HepG2 (cell line): Measurements from ENCODE around the gene MED13L. TPM values are rescaled to one million over a fixed set of nuclear protein-coding genes. Genes with fewer than 3 reads are reported as not detected.

Experiments used
- ATAC-seq: fragments of 200-7000 bp; cut with Tn5 transposase; 3 replicates; pipeline ENCODE4 v1.9.1; 2020; ENCODE audit warnings: mild to moderate bottlenecking, moderate library complexity
- BruUV-seq: library from RNA; stranded (reverse); fragments of 400-500 nt; replicated peaks from 2 replicates; lab custom pipeline; 2021; lab: Mats Ljungman, UMichigan
- CTCF ChIA-PET: fragments of 300-600 bp; formaldehyde crosslinking; extraction: SDS; loops from one replicate; lab custom pipeline; 2021; ENCODE audit warnings: low total read pairs, inconsistent platforms, low intra/inter-chr PET ratio; lab: Yijun Ruan, JAX
- POLR2A ChIA-PET: fragments of 350-600 bp; sonication (Branson Sonifier 250); formaldehyde crosslinking; loops from one replicate; lab custom pipeline; 2020; ENCODE audit warnings: antibody characterized with exemption, inconsistent platforms; lab: Yijun Ruan, JAX
- DNase-seq: peaks from one replicate; pipeline ENCODE4 v3.0.0-alpha.2; 2015; ENCODE audit warnings: low spot score
- FAIRE-seq: peaks from 3 replicates; lab custom pipeline; 2011; peaks lifted over from hg19 to GRCh38; lab: Jason Lieb, UNC
- H2AFZ ChIP-seq: one replicate; pipeline ENCODE4 v1.6.1; 2011; ENCODE audit warnings: low read length, inconsistent platforms
- H3K27ac ChIP-seq: fragments of 300-600 bp; 3 replicates; pipeline ENCODE4 v1.8.0; 2011; ENCODE audit warnings: mixed run types, mild to moderate bottlenecking, mixed read lengths, low read length, inconsistent platforms; ENCODE audit not compliant: insufficient read depth; ENCODE audit errors: extremely low read length
- H3K27me3 ChIP-seq, 2 experiments: fragments of 200-600 bp in 1 of 2; 2 replicates in 1 of 2; 3 replicates in 1 of 2; pipeline versions ENCODE4 v1.6.0 to v1.8.0; 2011; ENCODE audit warnings: low read length in 2 of 2, mild to moderate bottlenecking in 2 of 2, moderate library complexity in 2 of 2, inconsistent platforms in 1 of 2; ENCODE audit not compliant: insufficient read depth in 2 of 2, control insufficient read depth in 1 of 2
- H3K36me3 ChIP-seq, 2 experiments: fragments of 200-600 bp in 1 of 2; replicated peaks in 1 of 2; 2 replicates in 1 of 2; 3 replicates in 1 of 2; pipeline versions ENCODE4 v1.5.1 to v1.8.0; 2011; ENCODE audit warnings: low read length in 2 of 2, inconsistent platforms in 1 of 2; ENCODE audit not compliant: insufficient read depth in 2 of 2, control insufficient read depth in 1 of 2
- H3K4me1 ChIP-seq: 2 replicates; pipeline ENCODE4 v1.5.1; 2012; ENCODE audit warnings: low read length, inconsistent platforms; ENCODE audit not compliant: insufficient read depth
- H3K4me2 ChIP-seq: 2 replicates; pipeline ENCODE4 v1.6.0; 2011; ENCODE audit warnings: low read depth, low read length, inconsistent platforms
- H3K4me3 ChIP-seq, 3 experiments: fragments of 200-600 bp in 1 of 3; sonication (generic), shearing (Covaris generic) in 1 of 3; replicated peaks in 1 of 3; 2 replicates each; pipeline ENCODE4 v1.5.1; 2011 to 2016; ENCODE audit warnings: low read length in 3 of 3, inconsistent platforms in 2 of 3, low read depth in 2 of 3, mild to moderate bottlenecking in 2 of 3, control low read depth in 1 of 3, mixed read lengths in 1 of 3; ENCODE audit not compliant: insufficient read depth in 1 of 3
- H3K79me2 ChIP-seq: one replicate; pipeline ENCODE4 v1.6.1; 2011; ENCODE audit warnings: low read length, inconsistent platforms; ENCODE audit not compliant: insufficient read depth
- H3K9ac ChIP-seq: 2 replicates; pipeline ENCODE4 v1.6.0; 2011; ENCODE audit warnings: mild to moderate bottlenecking, low read depth, low read length, inconsistent platforms; ENCODE audit not compliant: insufficient read depth
- H3K9me3 ChIP-seq: 2 replicates; pipeline ENCODE4 v1.5.1; 2012; ENCODE audit warnings: mild to moderate bottlenecking, low read length
- H4K20me1 ChIP-seq: 2 replicates; pipeline ENCODE4 v1.6.0; 2011; ENCODE audit warnings: inconsistent platforms, mild to moderate bottlenecking, low read length, moderate library complexity; ENCODE audit not compliant: insufficient read depth
- KDM3A ChIP-seq: IDR thresholded peaks from 2 replicates; pipeline ENCODE4 v1.6.1; 2018; ENCODE audit warnings: low read depth, missing compliant biosample characterization
- PRDM15 ChIP-seq: sonication (generic); formaldehyde crosslinking; IDR thresholded peaks from 2 replicates; pipeline ENCODE4 v1.4.0; 2020; ENCODE audit warnings: missing genetic modification reagents
- RBFOX2 ChIP-seq: fragments of 200-400 bp; formaldehyde crosslinking; IDR thresholded peaks from 2 replicates; pipeline ENCODE4 v1.6.1; 2017; ENCODE audit warnings: low read depth, mild to moderate bottlenecking, low read length
- ZBTB26 ChIP-seq: IDR thresholded peaks from 2 replicates; pipeline ENCODE4 v1.6.1; 2016; ENCODE audit warnings: missing compliant biosample characterization, missing genetic modification reagents, borderline replicate concordance
- ZNF263 ChIP-seq: sonication (generic); formaldehyde crosslinking; IDR thresholded peaks from 2 replicates; pipeline ENCODE4 v1.4.0; 2020; ENCODE audit warnings: missing genetic modification reagents
- ZNF510 ChIP-seq: sonication (generic); formaldehyde crosslinking; IDR thresholded peaks from 2 replicates; pipeline ENCODE4 v1.4.0; 2020; ENCODE audit warnings: low read depth, mild to moderate bottlenecking, missing genetic modification reagents
- WGBS: methylation state at CpG from one replicate; pipeline ENCODE4 v1.1.6; 2017; ENCODE audit warnings: low lambda C conversion rate; 5-methylcytosine and 5-hydroxymethylcytosine counted together
- in situ Hi-C: cut with HindIII; loops from 2 replicates; pipeline ENCODE4 v1.10.0; 2017; ENCODE audit warnings: low pct_unique_long_range_greater_than_20kb; ENCODE audit not compliant: extremely low pct_ligation_motif_present
- intact Hi-C: fragments of 100-400 bp; cut with micrococcal nuclease; formaldehyde crosslinking; loops from one replicate; pipeline ENCODE4 v1.10.0; 2022; ENCODE audit not compliant: unreplicated experiment
- polyA plus RNA-seq, 8 experiments: library from polyadenylated mRNA; depleted of rRNA in 3 of 8; stranded (reverse) in 7 of 8; unstranded in 1 of 8; fragments of >200 nt; fragmentation: Illumina TruSeq in 4 of 8; extraction: Trizol in 4 of 8; gene quantifications; 2 replicates each; pipeline versions ENCODE4 v1.2.1 to v1.2.3, GENCODE V29; 2011 to 2016; ENCODE audit warnings: low read depth in 4 of 8, missing spikeins in 1 of 8, mixed read lengths in 1 of 8; ENCODE audit not compliant: insufficient read depth in 1 of 8
- total RNA-seq, 5 experiments: library from RNA; depleted of rRNA; stranded (reverse); fragments of >200 nt; fragmentation: Illumina TruSeq; extraction: Trizol; gene quantifications; 2 replicates each; pipeline ENCODE4 v1.2.3, GENCODE V29; 2016; ENCODE audit warnings: low read depth in 1 of 5

The MED13L gene
- total and polyA plus RNA-seq, 2 of the 13 experiments (the other 11 are each of a cell fraction or from before 2014, with no cell fraction given), result 24.8 to 38.9 TPM

DNA sequence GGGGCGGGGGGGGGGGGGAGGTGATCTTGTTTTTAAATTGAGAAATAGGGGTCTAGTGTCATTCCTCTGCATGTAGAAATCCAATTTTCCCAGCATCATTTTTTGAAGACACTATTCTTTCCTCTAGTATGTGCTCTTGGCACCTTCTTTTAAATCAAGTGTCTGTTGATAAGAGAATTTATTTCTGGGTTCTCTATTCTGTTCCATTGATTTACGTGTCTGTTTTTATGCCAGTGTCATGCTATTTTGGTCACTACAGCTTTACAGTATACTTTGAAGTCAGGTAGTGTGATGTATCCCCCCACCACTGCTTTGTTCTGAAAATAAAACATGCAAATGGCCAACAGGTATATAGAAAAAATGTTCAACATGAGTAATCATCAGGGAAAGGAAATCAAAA is 252.7 kb downstream of the MED13L start:
- no TSS peak for BruUV-seq
- DNase-seq (no peak), FAIRE-seq (no peak), ATAC-seq (no peak)
- Histone ChIP-seq H3K4me2 (no peak overlapping the region), H4K20me1 (no peaks in the 10 kb centered on the region), H3K4me1 (no peaks in the 10 kb centered on the region), H3K9me3 (no peaks in the 10 kb centered on the region), H2AFZ (no peak overlapping the region), H3K9ac (no peak overlapping the region), H3K4me3 (no peak overlapping the region), H3K27me3 (no peaks in the 10 kb centered on the region), H3K27ac (no peak overlapping the region), H3K36me3 (peaks cover 0 to under 1% of the 10 kb centered on the region in 2 experiments; a peak in 1 of 5 replicates), H3K79me2 (no peaks in the 10 kb centered on the region)
- 83% methylated on average over 2 of the region's 2 CpGs for WGBS
- POLR2A ChIA-PET, result no interaction called here
- CTCF ChIA-PET, result no interaction called here
- intact Hi-C loops, result no loop called here
- in situ Hi-C loops, result no loop called here
- no peak for TF ChIP-seq RBFOX2
- no peak for TF ChIP-seq PRDM15
- no peak for TF ChIP-seq ZBTB26
- no peak for TF ChIP-seq ZNF510 (CRISPR knock-in tag)
- TF ChIP-seq ZNF263 (CRISPR knock-in tag), result no peak
- TF ChIP-seq KDM3A (CRISPR knock-in tag), result no peak
- TF ChIP-seq, all 625 proteins: peak for 0
